Erythroblast (primary cell): Measurements from ENCODE around the gene CWC27.

Experiments
- GATA1 ChIP-seq: IDR thresholded peaks from 2 replicates; pipeline ENCODE4 v1.6.1; 2011; ENCODE audit warnings: low read depth, mild to moderate bottlenecking, control low read depth, low read length, moderate library complexity
- POLR2A ChIP-seq: IDR thresholded peaks from 2 replicates; pipeline ENCODE4 v1.6.1; 2011; ENCODE audit warnings: mild to moderate bottlenecking, low read length

- TF ChIP-seq POLR2A, result no peak
- no peak for TF ChIP-seq GATA1
Measured at GRCh38 chr5:64838803-64839202, 70.1 kb downstream of the CWC27 start.
